Measurements from ENCODE around the gene SYNE3. TPM values are rescaled to one million over a fixed set of nuclear protein-coding genes. Genes with fewer than 3 reads are reported as not detected.

SYNE3 gene
- total and polyA plus RNA-seq, 10 of the 15 experiments (the other 5 are each of a cell fraction or from before 2014, with no cell fraction given), result 1.4 to 44.1 (median 13.4) TPM

DNA sequence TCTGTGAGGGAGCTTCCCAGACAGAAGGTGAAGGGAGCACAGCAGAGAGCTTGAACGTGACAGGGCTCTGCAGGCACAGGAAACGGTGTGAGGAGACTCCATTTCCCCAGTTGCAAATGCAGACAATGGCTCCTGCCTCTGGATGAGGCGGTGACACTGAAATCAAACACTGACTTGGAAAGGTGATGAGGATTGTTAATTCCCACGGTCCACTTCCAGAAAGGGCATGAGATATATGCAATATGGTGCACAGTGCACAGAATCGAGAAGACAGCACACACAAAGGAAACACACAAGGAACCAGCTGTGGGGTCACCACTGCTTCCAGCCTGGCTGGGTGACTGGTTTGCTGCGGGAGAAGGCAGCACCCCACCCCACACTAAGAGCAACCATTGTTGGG, 42.0 kb downstream of the SYNE3 start (continued):
- TF ChIP-seq, protein P1, sequence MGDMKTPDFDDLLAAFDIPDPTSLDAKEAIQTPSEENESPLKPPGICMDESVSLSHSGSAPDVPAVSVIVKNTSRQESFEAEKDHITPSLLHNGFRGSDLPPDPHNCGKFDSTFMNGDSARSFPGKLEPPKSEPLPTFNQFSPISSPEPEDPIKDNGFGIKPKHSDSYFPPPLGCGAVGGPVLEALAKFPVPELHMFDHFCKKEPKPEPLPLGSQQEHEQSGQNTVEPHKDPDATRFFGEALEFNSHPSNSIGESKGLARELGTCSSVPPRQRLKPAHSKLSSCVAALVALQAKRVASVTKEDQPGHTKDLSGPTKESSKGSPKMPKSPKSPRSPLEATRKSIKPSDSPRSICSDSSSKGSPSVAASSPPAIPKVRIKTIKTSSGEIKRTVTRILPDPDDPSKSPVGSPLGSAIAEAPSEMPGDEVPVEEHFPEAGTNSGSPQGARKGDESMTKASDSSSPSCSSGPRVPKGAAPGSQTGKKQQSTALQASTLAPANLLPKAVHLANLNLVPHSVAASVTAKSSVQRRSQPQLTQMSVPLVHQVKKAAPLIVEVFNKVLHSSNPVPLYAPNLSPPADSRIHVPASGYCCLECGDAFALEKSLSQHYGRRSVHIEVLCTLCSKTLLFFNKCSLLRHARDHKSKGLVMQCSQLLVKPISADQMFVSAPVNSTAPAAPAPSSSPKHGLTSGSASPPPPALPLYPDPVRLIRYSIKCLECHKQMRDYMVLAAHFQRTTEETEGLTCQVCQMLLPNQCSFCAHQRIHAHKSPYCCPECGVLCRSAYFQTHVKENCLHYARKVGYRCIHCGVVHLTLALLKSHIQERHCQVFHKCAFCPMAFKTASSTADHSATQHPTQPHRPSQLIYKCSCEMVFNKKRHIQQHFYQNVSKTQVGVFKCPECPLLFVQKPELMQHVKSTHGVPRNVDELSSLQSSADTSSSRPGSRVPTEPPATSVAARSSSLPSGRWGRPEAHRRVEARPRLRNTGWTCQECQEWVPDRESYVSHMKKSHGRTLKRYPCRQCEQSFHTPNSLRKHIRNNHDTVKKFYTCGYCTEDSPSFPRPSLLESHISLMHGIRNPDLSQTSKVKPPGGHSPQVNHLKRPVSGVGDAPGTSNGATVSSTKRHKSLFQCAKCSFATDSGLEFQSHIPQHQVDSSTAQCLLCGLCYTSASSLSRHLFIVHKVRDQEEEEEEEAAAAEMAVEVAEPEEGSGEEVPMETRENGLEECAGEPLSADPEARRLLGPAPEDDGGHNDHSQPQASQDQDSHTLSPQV (IDR thresholded peaks at IDR 0.05), result no peak
- TF ChIP-seq BCL11A (IDR thresholded peaks at IDR 0.05; ENCODE audit: low read depth, low read length), result no peak
- TF ChIP-seq, protein P2, sequence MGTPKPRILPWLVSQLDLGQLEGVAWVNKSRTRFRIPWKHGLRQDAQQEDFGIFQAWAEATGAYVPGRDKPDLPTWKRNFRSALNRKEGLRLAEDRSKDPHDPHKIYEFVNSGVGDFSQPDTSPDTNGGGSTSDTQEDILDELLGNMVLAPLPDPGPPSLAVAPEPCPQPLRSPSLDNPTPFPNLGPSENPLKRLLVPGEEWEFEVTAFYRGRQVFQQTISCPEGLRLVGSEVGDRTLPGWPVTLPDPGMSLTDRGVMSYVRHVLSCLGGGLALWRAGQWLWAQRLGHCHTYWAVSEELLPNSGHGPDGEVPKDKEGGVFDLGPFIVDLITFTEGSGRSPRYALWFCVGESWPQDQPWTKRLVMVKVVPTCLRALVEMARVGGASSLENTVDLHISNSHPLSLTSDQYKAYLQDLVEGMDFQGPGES (IDR thresholded peaks at IDR 0.05), result no peak

DNA sequence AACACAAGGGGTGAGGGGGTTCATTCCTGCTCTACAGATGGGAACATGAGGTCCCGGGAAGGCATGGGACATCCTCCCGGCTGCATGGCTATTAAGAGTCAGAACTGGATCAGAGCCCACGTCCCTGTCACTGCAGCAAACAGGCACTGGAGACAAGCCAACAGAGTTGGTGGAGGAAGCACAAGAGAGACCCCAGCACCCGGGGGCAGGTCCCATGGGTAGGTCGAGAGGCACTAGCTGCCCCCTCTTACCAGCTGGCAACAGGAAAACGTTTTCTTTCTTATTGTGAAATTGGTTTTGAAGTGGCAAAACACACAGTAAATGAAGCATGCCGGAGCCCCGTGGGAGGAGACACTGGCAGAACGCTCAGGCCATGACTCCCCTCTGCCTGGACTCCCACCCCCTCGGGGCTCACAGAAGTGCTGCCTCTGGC, 43.6 kb downstream of the SYNE3 start:
- intact Hi-C loops (cut with micrococcal nuclease; ENCODE audit: unreplicated experiment) (no loop called here), in situ Hi-C loops (cut with MboI) (no loop called here)
- 36% methylated on average over 10 of the region's 10 CpGs for WGBS (ENCODE audit: insufficient coverage, insufficient replicate concordance, low lambda C conversion rate, missing lambda C conversion rate)
- Histone ChIP-seq H4K20me1 (ENCODE audit: control insufficient read depth, insufficient read depth) (no peaks in the 10 kb centered on the region), H3K4me1 (ENCODE audit: control insufficient read depth, insufficient read depth, low read length) (no peaks in the 10 kb centered on the region; the same call in 1 of the 2 replicates), H3K79me2 (ENCODE audit: control insufficient read depth, insufficient read depth, low read length) (peaks cover 2% of the 10 kb centered on the region), H2AFZ (ENCODE audit: control insufficient read depth, low read depth, low read length) (no peak overlapping the region), H3K27me3 (replicated peaks in 1 of 2; ENCODE audit: control insufficient read depth in 2 of 2, insufficient read depth in 2 of 2, low read length in 1 of 2) (no peaks in the 10 kb centered on the region), H3K27ac (ENCODE audit: control insufficient read depth, insufficient read depth) (no peak overlapping the region), H3K9ac (ENCODE audit: control insufficient read depth, insufficient read depth, low read length) (no peak overlapping the region), H3K4me3 (no peak overlapping the region), H3K9me3 (replicated peaks; ENCODE audit: control insufficient read depth, insufficient read depth, low read length) (no peaks in the 10 kb centered on the region), H3K36me3 (ENCODE audit: control insufficient read depth in 2 of 2, insufficient read depth in 2 of 2, low read length in 1 of 2) (peaks cover 38 to 40% of the 10 kb centered on the region in 2 experiments), H3K4me2 (ENCODE audit: control insufficient read depth, insufficient read depth) (no peak overlapping the region)
- ChIA-PET POLR2A (no interaction called here), CTCF (interaction anchor here (1.0 to 2.1 kb wide), 4 partner anchors 26 to 54 kb away, joined by 3 to 6 read pairs (median 4); no protein-coding TSS in a partner anchor), RAD21 (ENCODE audit: unreplicated experiment) (no interaction called here), SMC1A (ENCODE audit: uncharacterized antibody, unreplicated experiment) (interaction anchor here (0.9 to 1.3 kb wide), 2 partner anchors 48 to 54 kb away, joined by 3 read pairs; no protein-coding TSS in a partner anchor)
- FAIRE-seq (no peak), ATAC-seq (no peak), DNase-seq (ENCODE audit: low read depth, low spot score) (no peak)
- BruUV-seq (replicated peaks), result no TSS peak
- no peak for TF ChIP-seq ATF7 (IDR thresholded peaks at IDR 0.05; ENCODE audit: low read depth)
- no peak for TF ChIP-seq CEBPB (IDR thresholded peaks at IDR 0.05; ENCODE audit: borderline replicate concordance in 1 of 2, low read depth in 2 of 2, low read length in 2 of 2)
- TF ChIP-seq PML (IDR thresholded peaks at IDR 0.05; ENCODE audit: low read length), result no peak
- no peak for TF ChIP-seq GATAD2B (conservative IDR thresholded peaks at IDR 0.05; ENCODE audit: low read depth)
- TF ChIP-seq, protein P3, sequence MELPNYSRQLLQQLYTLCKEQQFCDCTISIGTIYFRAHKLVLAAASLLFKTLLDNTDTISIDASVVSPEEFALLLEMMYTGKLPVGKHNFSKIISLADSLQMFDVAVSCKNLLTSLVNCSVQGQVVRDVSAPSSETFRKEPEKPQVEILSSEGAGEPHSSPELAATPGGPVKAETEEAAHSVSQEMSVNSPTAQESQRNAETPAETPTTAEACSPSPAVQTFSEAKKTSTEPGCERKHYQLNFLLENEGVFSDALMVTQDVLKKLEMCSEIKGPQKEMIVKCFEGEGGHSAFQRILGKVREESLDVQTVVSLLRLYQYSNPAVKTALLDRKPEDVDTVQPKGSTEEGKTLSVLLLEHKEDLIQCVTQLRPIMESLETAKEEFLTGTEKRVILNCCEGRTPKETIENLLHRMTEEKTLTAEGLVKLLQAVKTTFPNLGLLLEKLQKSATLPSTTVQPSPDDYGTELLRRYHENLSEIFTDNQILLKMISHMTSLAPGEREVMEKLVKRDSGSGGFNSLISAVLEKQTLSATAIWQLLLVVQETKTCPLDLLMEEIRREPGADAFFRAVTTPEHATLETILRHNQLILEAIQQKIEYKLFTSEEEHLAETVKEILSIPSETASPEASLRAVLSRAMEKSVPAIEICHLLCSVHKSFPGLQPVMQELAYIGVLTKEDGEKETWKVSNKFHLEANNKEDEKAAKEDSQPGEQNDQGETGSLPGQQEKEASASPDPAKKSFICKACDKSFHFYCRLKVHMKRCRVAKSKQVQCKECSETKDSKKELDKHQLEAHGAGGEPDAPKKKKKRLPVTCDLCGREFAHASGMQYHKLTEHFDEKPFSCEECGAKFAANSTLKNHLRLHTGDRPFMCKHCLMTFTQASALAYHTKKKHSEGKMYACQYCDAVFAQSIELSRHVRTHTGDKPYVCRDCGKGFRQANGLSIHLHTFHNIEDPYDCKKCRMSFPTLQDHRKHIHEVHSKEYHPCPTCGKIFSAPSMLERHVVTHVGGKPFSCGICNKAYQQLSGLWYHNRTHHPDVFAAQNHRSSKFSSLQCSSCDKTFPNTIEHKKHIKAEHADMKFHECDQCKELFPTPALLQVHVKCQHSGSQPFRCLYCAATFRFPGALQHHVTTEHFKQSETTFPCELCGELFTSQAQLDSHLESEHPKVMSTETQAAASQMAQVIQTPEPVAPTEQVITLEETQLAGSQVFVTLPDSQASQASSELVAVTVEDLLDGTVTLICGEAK (IDR thresholded peaks at IDR 0.05; ENCODE audit: borderline replicate concordance), result no peak
- no peak for TF ChIP-seq MTA2 (IDR thresholded peaks at IDR 0.05; ENCODE audit: low read depth)
- TF ChIP-seq FOXK2 (IDR thresholded peaks at IDR 0.05), result no peak
- TF ChIP-seq RELA (IDR thresholded peaks at IDR 0.05; ENCODE audit: borderline replicate concordance, partially characterized antibody), result no peak
- TF ChIP-seq PAX8 (IDR thresholded peaks at IDR 0.05), result no peak

All from GM12878 (cell line).